Bronchial epithelial cell (primary cell): ENCODE data around the gene EOGT. TPM values are rescaled to one million over a fixed set of nuclear protein-coding genes. Genes with fewer than 3 reads are reported as not detected.

ENCODE experiments used
- DNase-seq: peaks from one replicate; pipeline ENCODE4 v3.0.0-alpha.2; 2010; ENCODE audit warnings: low read depth
- FAIRE-seq: peaks from 2 replicates; lab custom pipeline; 2011; peaks lifted over from hg19 to GRCh38; lab: Jason Lieb, UNC
- H3K27me3 ChIP-seq: 2 replicates; pipeline ENCODE4 v1.5.1; 2011; ENCODE audit warnings: low read length; ENCODE audit not compliant: control insufficient read depth, insufficient read depth
- H3K36me3 ChIP-seq: 2 replicates; pipeline ENCODE4 v1.5.1; 2011; ENCODE audit warnings: low read length; ENCODE audit not compliant: control insufficient read depth, insufficient read depth
- H3K4me3 ChIP-seq: 2 replicates; pipeline ENCODE4 v1.5.1; 2011; ENCODE audit warnings: mild to moderate bottlenecking, low read depth, low read length, control low read depth
- CTCF ChIP-seq: IDR thresholded peaks from 2 replicates; pipeline ENCODE4 v1.5.1; 2011; ENCODE audit warnings: mild to moderate bottlenecking, moderate library complexity, low read length, control low read depth, inconsistent platforms; ENCODE audit not compliant: insufficient read depth, severe bottlenecking
- total RNA-seq: library from RNA; depleted of rRNA; stranded (reverse); fragments of >200 nt; gene quantifications from 2 replicates; pipeline ENCODE4 v1.2.1, GENCODE V29; 2014

The EOGT gene
- total RNA-seq, 1 donor from 2014 or later, result 33.2 TPM

- no peaks in the 10 kb centered on the region for H3K27me3 ChIP-seq
- no peak for FAIRE-seq
- no peak overlapping the region for H3K4me3 ChIP-seq
- peak; percentile 44 for DNase-seq
- H3K36me3 ChIP-seq, result peaks cover 1% of the 10 kb centered on the region
- TF ChIP-seq CTCF, result peak; percentile 78
These were observed 41.0 kb downstream of the EOGT start for GRCh38 chr3:68972358-68972979.

DNA sequence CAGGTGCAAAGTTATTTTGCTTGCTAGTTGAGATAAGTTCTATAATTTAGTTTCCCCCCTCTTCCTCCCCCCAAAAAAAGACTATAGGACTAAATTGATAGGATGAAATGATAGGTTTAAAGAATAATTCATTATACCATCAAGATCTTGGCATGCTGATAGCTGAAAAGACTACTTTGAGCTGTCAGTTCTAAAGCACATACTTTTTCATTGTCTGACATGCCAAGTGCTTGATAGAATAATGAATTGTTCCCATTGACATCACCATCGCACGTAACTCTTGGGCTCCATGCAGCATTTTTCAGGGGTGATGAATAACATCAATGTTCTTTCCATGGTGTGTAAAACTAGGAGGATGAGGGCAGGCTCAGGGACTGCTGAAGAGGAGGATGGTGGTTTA is 48.8 kb downstream of the EOGT start:
- no peak for DNase-seq
- TF ChIP-seq CTCF, result no peak
- FAIRE-seq, result no peak
- H3K4me3 ChIP-seq, result no peak overlapping the region
- no peaks in the 10 kb centered on the region for H3K36me3 ChIP-seq
- no peaks in the 10 kb centered on the region for H3K27me3 ChIP-seq

GRCh38 chr3:68963891-68964290 is 49.6 kb downstream of the EOGT start:
- no peak for DNase-seq
- no peak for TF ChIP-seq CTCF
- Histone ChIP-seq H3K27me3 (no peaks in the 10 kb centered on the region), H3K36me3 (no peaks in the 10 kb centered on the region), H3K4me3 (no peak overlapping the region)
- no peak for FAIRE-seq

GRCh38 chr3:68963376-68963775 is 50.1 kb downstream of the EOGT start:
- FAIRE-seq, result no peak

GRCh38 chr3:68958932-68959331 is 54.6 kb downstream of the EOGT start:
- H3K4me3 ChIP-seq, result no peak overlapping the region
- DNase-seq, result no peak
- FAIRE-seq, result no peak
- H3K36me3 ChIP-seq, result no peaks in the 10 kb centered on the region
- no peak for TF ChIP-seq CTCF
- H3K27me3 ChIP-seq, result no peaks in the 10 kb centered on the region

More at GRCh38 chr3:68963376-68963775, 50.1 kb downstream of the EOGT start:
- no peaks in the 10 kb centered on the region for H3K36me3 ChIP-seq
- H3K27me3 ChIP-seq, result no peaks in the 10 kb centered on the region
- no peak for TF ChIP-seq CTCF
- DNase-seq, result no peak
- H3K4me3 ChIP-seq, result no peak overlapping the region

DNA sequence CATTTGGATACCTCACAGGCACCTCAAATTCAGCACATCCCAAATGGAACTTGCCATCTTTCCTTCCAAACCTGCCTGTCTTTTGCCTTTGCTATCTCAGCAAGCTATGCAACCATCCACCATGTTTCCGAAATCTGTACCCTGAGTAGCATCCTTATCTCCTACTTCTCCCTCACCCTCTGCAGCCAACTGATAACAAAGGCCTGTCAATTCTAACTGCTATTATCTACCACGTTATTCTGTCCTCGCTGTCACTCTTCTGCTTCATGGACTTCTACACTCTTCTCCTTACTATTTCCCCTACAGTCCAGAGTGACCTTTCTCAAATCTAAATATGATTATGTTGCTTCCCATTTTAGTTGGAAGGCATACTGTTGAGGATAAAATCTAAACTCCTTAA is 55.6 kb downstream of the EOGT start:
- H3K27me3 ChIP-seq, result no peaks in the 10 kb centered on the region
- DNase-seq, result no peak
- H3K36me3 ChIP-seq, result no peaks in the 10 kb centered on the region
- TF ChIP-seq CTCF, result no peak
- H3K4me3 ChIP-seq, result no peak overlapping the region
- no peak for FAIRE-seq
